ENCODE measurements around the gene ZMIZ1. TPM values are rescaled to one million over a fixed set of nuclear protein-coding genes. Genes with fewer than 3 reads are reported as not detected.

ZMIZ1 gene
- total RNA-seq, 1 experiment from 2014 or later: 27.5 TPM

DNA sequence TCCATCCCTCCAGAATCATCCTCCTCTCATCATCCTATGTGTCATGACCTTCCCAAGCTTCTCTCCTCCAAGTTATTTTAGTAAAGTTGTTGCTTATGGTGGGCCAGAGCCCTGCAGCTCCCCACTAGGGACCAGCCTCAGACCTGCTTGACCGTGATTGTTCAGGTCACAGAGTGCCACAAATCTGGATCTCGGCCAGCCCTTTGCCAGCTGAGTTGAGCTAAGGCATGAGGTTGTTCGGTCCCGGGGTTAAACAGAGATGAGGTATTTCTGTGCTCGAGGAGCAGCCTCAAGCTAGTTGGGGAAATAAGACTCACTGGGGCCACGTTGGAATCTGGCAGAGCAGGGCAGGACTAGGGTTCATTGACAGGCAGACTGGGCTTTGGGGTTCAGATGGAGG lies 212.2 kb downstream of the ZMIZ1 start:
- DNase-seq (ENCODE audit: low spot score): no peak

DNA sequence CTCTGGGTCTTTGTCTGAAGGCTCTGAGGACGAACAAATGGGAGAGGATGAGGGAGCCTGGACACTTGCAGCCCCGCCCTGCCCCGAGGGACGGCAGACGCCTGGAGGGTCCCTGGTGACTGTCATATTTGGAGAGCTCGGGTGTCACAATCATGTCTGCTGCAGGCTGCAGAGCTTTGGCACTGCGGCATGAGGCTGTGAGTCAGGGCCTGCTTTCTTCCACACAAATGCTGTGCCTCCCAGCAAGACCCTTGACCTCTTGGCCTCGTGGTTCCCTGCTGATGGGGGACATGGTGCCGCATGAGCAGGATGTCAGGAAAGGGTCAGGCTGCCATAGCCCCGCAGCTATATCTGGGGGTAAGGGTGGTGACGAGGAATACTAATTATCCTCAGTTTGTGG lies 213.6 kb downstream of the ZMIZ1 start:
- DNase-seq (ENCODE audit: low spot score): no peak

DNA sequence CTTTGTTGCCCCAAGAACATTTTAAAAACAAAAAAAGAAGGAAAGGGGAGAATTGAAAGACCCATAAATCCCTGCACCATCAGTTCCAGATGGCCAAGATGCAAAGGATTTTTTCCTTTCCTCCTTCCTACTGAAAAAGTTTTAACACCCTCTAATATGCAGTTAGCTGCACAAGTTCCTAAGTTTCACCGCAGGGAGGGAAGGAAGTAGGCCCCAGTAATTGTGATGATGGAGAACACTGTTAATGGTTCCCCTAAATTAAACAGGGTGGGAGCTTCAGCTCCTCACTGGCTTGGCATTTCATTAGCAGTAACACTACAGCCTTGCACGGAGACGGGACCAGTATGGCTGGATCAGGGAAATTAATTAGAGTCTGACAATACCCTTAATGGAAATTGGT lies 214.8 kb downstream of the ZMIZ1 start:
- no peak for DNase-seq (ENCODE audit: low spot score)

DNA sequence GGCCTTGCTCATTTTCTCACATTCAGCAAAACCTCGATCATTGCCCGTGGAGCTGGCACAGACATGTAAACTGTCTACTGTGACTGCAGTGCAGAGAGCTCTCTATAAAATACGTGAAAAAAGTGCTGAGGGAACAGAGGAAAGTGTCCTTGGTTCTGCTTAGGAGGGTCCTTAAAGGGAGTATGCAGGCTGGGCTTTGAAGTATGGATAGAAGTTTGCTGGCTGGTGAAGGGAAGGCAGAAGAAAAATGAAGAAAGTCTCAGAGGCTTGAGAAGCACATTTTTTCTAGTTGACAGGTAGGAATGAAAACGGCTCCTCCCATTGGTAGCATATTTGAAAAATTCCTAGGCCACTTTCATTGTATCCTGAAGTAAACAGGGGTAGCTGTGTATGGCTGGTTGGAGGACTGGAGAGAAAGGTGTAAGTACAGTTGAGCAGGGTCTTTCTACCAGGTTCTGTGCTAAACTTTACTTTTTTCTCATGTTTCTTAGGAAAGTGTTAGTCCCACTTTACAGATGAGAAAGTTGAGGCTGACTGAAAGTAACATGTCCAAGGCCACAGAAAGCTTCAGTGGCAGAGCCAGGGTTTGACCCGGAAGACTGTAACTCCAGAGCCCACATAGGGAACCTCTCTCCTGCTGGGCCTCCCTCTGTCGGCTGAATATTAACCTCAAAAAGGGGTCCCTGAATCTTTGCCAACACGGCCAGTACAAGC lies 215.5 kb downstream of the ZMIZ1 start:
- no peak for DNase-seq (ENCODE audit: low spot score)

DNA sequence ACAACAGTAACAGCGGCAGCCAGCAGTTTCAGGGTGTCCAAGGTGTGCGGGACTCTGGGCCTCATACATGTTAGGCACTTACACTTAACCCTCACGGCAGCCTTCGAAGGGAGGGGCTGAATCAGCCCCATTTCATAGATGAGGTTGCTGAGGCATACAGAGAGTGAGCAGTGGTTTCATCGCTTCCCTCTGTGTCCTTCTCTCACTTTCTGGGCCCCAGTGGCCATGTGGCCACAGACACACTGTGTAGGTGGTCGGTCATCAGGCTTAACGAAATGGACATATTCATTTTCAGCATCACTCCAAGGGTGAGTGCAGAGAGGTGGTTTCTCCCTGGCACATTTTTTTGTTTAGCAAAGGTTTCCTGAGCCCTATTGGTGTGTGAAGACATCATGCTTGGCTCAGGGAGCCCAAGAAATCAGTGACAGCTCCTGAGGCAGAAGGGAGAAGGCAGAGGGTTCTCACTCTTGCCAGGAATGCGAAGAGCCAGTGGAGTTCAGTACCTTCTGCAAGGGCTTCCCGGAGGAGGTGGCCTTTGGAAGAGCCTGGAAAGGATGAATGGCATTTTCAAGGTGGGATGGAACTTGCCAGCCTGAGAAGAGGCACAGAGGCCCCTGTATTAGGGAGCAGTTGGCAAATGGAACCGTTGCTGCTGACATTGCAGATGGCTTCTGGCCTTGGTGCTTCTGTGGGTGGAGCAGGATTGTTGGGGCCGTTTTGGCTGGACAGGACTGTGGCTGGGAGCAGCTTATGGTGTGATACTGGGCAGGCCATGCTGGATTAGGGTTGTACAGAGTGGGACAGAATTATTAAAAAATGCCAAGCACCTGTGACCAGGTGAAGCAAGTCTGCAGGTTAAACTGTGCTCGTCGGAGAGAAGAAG lies 216.8 kb downstream of the ZMIZ1 start:
- DNase-seq (ENCODE audit: low spot score): no peak

DNA sequence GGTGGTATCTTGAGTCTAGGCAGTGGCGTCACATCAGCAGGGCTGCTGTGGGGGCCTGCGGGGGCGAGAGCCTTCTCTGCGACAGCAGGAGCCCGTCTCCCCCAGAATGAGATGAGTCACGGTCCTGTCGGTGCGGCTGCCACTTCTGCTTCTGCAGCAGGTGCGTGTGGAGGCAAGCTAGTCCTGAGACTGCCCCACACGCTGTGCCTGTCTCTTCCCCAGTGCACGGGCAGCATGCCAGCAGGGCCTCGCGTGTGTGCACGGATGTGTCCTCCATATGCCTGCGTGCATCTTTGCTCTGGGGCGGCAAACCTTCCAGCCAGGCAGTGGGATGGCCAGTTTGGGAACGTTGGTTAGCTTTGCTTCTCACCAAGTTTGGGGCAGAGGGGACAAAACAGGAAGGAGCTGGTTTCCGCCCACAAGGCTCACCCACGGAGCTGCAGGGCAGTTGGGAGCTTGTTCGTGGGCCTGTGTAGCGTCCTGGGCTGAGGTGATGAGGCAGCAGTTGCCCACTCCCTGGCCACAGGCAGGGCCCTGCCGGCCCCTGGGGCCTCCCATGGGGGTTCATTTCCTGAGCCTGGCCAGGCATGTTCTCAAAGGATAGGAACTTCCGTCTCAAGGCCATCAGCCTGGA lies 217.7 kb downstream of the ZMIZ1 start:
- DNase-seq (ENCODE audit: low spot score): no peak

DNA sequence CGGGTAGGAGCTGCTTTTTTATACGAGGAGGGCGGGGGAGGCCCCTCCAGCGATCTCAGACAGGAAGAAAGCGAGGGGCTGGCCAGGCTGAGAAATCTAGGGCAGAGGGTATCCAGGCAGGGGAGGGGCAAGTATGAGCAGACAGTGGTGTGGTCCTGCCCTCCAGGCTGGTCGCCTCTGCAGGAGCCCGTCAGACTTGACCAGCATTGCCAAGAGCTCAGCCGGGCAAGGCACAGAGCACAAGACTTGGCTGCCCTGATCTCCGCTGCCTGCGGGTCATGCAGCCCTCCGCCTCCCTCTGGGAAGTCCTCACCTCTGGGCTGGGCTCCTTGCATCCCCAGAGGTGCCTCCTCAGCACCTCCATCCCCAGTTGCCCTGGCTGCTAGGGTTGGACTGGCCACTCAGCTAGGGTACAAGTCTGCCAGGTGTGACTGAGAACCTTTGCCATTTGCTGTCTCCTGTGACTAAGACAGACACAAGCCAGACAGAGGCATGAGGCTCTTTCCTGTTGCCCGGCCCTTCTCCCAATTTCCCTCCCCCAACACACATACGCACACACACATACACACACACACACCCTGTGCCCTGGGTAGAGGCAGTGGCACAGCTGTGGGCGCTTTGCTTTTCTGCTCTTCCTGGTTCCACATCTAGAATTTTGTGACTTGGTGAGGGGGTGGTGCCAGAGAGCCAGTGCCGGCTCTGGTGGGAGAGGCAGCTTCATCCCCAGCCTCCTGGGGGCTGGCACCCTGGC lies 219.4 kb downstream of the ZMIZ1 start:
- no peak for DNase-seq (ENCODE audit: low spot score)

DNA sequence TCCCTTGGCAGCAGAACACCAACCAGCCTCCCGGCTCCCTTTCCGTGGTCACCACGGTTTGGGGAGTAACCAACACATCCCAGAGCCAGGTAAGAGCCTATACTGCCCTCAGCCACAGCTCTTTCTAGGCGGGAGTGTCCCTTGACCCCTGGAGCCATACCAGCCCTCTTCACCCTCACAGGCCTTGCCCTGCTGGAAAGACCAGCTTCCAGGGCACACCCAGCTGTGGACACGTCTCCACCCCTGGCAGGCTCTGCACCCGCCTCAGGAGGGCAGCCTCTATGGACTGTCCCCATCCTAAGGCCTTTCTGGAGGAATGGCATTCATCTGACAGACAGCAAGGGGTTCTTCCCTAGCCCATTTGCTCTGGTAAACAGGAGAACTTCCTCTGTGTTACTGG lies 221.0 kb downstream of the ZMIZ1 start:
- peak; percentile 7 for DNase-seq (ENCODE audit: low spot score)

DNA sequence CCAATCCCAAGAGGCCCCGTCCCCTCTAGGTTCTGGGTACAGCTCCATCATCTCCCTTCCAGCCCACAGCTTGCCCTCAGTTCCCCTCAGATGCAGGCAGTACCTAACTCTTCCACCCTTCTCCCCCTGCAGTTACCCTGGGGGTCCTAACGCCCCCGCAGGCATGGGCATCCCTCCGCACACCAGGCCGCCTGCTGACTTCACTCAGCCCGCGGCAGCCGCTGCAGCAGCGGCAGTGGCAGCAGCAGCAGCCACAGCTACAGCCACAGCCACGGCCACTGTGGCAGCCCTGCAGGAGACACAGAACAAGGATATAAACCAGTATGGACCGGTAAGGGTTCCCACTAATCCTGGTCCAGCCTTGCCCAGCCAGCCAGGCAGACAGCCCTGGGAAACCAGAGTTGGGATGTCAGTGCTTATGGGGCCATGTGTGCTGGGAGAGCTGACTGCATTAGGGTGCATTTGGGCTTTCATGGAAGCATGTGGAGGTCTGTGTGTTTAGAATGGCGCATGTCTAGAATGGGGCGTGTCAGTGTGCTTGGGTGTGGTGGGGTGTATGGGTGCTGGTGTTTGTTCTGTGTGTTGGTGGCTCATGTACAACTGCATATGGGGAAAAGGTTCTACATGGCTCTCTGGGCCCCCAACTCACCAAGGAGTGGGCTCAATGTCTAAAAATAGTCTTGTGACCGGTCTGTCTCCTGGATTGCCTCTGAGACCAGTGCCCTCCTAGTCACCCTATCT lies 223.4 kb downstream of the ZMIZ1 start:
- DNase-seq (ENCODE audit: low spot score): no peak

DNA sequence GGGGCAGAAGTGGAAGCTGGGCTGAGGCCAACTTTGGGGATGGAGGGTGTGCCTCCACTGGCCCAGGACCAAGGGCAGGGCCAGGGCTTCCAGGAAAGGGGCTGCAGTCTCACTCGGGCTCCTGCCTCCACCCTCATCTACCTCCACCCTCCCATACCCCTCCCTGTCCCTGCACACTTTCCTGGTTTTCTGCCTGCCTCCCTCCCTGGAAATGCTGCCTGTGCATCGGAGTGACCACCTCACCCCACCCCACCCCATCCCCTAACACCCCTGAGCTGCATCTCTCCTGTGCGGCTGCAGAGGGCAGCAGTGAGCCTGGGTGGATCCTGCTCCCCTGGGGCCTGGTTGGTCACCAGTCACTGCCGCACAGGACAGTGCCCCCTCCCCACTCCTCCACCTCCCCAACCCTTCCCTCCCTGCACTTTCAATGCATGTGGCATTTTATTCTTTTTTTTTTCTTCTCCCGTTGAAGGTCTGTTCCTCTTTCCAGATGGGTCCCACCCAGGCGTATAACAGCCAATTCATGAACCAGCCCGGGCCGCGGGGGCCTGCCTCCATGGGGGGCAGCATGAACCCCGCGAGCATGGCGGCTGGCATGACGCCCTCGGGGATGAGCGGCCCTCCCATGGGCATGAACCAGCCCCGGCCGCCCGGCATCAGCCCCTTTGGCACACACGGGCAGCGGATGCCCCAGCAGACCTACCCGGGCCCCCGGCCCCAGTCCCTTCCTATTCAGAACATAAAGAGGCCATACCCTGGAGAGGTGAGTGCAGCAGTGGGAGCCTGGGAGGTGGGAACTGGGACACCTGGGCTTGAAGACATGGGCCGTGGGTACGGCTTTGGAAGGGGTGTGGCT lies 224.4 kb downstream of the ZMIZ1 start:
- DNase-seq (ENCODE audit: low spot score): no peak

DNA sequence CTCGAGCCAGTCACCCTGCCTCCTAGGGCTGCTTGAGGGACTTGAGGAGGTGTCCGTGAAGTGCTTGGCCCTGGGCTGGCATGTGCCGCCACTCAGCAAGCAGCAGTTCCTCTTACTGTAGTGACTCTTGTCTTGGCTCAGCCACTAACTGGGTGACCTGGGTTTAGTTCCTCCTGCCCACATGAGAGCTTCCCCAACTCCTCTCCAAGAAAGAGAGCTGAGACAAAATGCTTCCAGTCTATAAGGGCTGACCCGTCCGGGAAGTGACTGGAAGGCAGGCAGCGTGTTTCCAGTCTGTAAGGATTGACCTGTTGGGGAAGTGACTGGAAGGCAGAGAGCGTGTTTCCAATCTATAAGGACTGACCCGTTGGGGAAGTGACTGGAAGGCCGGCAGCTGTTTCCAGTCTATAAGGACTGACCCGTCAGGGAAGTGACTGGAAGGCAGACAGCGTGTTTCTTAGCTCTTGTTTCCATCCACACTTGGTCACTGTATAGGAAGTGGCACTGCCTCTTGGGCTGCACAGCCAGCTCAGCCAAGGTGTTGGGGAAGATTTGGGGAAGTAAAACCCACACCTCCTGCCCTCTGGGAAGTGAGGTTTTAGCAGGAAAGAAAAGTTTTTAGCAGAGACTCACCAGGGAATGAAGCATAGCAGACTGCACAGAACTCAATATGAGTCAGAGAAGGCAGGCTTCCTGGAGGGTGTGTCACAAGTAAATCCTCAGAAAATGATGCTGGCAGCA lies 225.2 kb downstream of the ZMIZ1 start:
- no peak for DNase-seq (ENCODE audit: low spot score)

DNA sequence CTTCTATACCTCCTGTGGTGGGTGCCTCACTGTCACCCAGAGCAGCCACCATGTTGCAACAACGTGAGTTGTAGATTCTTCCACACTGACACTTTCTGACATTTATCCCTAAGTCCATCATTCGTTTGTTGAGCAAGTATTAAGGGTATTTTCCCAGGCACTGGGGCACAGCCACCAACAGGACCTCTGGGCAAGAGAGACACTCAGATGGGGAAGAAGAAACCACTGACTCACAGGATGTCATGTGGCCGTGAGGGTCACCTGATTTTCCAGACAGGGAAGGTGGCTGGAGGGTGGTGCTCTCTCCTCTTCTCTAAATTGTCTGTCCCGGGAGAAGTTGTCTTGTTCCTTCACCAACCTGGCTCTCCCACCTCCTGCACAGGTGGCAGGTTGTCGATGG lies 226.8 kb downstream of the ZMIZ1 start:
- DNase-seq (ENCODE audit: low spot score): no peak

DNA sequence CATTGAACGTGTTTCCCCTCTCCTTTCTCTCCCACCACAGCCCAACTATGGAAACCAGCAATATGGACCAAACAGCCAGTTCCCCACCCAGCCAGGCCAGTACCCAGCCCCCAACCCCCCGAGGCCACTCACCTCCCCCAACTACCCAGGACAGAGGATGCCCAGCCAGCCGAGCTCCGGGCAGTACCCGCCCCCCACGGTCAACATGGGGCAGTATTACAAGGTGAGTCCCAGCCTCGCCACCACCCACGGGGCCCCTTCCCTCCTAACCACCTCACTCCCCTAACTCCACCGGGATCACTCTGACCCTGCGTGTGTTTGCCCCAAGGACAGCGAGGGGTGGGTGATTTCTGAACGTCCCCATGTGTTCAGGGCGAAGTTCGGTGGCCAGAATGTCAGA lies 227.7 kb downstream of the ZMIZ1 start:
- DNase-seq (ENCODE audit: low spot score): no peak

DNA sequence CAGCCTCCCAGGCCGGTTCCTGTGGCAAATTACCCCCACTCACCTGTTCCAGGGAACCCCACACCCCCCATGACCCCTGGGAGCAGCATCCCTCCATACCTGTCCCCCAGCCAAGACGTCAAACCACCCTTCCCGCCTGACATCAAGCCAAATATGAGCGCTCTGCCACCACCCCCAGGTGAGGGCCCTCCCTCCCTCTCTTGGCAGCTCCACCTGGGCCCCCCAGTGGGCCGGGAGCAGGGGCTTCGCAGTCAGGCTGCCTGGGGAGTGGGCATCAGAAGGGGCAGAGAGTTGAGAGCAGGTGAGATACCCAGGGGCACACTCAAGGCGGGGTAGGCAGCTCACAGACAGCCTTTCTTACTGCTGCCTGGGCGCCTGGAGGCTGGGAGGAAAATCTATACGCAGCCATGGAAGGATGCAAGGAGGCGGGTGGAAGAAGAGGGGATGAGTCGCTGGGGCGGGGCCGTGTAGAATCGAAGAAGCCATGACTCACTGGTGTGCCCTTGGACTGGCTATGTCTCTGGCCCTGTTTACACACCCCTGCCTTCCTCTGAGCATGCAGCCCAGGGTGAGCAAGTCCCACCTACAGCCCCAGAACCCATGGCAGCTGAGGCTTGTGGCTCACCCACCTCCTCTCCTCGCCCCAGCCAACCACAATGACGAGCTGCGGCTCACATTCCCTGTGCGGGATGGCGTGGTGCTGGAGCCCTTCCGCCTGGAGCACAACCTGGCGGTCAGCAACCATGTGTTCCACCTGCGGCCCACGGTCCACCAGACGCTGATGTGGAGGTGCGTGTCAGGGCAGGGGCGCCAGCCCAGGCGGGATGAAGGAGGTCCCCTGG lies 229.9 kb downstream of the ZMIZ1 start:
- DNase-seq (ENCODE audit: low spot score): peak; percentile 39

DNA sequence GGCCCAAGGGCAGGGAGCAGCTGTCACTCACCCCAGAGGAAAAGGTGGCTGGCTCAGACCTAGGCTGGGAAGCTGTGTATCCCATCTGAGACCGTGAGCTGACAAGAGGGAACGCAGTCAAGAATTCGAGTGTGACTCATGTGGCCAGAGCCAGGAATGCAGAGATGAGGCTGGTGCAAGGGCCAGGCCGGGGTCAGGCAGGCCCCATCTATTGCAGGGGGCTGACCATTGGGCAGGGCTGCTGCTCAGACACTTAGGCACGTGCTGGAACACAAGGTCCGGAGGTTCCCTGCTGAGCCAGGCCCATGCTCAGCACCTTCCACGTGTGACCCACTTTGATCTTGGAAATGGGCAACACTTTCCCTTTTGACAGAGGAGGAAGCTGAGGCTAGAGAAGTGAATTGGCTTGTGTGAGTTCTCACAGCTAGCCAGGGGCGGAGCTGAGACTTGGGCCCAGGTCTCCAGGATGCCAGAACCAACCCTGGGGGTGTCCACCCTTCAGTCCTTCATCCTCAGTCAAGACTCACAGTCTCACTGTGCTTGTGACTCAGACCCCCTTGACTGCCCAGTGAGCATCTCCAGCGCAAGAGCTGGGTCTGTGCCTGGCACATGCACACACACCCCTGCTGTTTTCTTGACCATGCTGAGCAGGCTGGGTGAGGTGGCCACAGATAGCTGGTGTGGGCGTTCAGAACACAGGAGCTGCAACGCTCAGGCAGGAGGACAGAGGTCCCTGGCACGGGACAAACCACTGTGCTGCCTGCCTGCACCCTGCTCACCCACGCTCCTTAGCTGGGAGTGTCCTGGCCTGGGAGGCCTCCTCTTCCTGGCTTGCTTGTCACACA lies 230.9 kb downstream of the ZMIZ1 start:
- no peak for DNase-seq (ENCODE audit: low spot score)

DNA sequence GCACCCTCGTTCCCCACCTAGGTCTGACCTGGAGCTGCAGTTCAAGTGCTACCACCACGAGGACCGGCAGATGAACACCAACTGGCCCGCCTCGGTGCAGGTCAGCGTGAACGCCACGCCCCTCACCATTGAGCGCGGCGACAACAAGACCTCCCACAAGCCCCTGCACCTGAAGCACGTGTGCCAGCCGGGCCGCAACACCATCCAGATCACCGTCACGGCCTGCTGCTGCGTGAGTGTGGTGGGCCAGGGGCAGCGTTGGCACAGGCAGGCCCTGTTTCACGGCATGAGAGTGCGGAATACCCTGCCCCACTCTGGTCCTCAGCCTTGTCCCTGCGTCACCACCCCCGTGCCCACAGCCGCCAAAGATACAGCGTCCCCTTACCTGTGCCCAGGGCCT lies 231.9 kb downstream of the ZMIZ1 start:
- no peak for DNase-seq (ENCODE audit: low spot score)

DNA sequence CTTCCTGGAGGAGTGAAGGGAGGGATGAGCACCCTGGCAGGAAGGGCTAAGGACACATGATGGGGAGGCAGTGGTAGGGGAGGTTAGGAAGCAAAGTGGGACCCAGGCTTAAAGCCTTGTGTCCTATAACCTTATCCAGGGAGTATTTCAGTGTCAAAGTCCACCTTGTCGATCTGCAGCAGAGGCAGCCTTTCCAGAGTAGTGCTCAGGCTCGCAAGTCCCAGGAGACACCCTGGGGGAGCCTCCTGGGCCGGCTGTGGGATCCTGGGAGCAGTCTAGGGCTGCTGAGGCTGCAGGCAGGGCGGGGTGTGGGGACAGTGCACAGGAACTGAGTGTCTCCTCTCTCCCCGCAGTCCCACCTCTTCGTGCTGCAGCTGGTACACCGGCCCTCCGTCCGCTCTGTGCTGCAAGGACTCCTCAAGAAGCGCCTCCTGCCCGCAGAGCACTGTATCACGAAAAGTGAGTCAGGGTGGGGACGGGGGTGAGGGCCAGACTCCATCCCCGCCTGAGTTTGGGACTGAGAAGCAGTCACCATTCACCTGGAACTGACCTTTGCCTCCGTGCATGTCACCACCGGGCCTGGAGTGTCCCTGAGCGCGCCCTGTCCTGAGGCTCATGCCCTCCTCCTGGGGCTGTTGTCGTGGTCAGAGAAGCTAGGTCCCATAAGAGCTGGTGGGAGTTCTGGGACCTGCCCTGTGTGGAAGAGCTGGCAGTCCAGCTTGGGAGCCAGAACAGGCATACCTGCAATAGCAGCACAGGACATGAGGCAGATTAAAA lies 233.2 kb downstream of the ZMIZ1 start:
- DNase-seq (ENCODE audit: low spot score): no peak

All from HT-29 (cell line).